HuH-7 (cell line): Measurements from ENCODE around the gene USP36.
"Not testable (repeated sequence)": the region's sequence is repeated elsewhere in the genome, so short reads cannot be mapped to it uniquely, and the experiment has no call there.

Experiments
- DNase-seq: peaks from one replicate; pipeline ENCODE4 v3.0.0; 2011; ENCODE audit warnings: low spot score

Gene USP36

DNA sequence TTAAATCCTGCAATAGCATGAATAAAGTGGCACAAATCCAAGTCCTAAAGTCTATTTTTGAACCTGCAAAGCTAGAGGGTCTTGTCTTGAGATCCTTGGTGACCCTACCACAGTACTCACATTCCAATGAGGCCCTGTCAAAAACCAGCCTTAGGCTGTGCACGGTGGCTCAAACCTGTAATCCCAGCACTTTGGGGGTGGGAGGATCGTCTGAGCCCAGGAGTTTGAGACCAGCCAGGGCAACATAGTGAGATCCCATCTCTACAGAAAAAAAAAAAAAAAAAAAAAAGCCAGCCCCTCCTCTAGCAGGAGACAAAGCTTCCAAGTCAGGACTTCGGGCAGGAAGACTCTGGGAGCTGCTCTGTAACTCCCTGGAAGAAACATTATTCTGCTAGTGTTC lies 74.8 kb downstream of the USP36 start:
- DNase-seq: no peak

DNA sequence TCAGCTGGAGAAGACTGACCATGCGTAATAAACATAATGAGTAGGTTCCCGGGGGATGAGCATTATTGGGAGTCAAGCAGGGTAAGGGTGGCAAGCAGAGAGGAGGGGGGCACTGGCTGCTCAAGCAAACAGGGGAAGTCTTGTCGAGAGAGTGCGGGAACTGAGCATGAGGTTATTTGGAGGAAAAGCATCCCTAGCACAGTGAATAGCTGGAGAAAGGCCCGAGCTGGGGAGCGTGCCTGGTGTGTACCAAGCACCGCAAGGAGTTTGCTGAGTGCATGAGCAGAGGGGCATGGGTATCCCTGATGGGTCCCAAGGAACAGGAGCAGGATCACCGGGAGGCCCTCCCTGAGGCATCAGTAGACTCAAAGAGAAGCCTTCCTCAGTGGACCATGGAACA lies 75.7 kb downstream of the USP36 start:
- DNase-seq: no peak

DNA sequence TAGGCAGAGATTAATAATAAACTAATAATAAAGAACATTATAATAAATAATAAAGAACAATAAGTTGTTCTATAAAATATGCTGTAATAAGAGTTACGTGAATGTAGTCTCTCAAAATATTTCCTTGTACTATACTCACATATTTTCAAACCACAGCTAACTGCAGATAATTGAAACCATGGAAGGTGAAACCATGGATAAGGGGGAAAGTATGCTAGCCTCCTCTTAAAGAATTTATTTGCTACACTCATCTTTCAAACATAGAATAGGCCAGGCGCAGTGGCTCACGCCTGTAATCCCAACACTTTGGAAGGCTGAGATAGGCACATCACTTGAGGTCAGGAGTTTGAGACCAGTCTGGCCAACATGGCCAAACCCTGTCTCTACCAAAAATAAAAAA lies 77.1 kb downstream of the USP36 start:
- DNase-seq: no peak

DNA sequence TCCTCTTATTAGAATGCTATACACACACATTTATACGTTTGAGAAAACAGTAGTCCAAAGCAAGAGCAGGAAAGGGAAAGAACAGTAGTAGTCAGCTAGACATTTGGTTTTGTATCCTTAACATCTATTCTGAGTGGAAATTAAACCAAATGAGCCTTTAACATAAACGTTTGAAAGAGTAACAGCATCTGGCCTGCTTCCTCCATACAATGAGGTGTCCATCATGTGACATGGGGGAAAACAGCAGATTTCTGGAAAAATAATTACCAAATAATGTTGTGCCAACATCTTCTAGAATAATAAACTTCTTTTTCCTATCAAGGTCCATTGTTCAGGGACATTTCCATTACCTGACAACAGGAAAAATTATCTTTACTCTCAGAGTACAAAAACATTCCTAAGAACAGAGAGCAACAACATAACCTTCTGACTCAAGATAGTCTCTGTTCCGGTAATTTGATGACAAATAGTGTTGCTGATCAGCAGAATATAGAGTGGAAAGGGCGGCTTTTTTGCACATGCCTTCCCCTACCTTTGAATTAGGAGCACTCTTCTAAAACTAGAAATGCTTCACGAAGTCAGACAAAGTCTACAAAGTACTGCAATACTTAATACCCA lies 78.7 kb downstream of the USP36 start:
- no peak for DNase-seq

DNA sequence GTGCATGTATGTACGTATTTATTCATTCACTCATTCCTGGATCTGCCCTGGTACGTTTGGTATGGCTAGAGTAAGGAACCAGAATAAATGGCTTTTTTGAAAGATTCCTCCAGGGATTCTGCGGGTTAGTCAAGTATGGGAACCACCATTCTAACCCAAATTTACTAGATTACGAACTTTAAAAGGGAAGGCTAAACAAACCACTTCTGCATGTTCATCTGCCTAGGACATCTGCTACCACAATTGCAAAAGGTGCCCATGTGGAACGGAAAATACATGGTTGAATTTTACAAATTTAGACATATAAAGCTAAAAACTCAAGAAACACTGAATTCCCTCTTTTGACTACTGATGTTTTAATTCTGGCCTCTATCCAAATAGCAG lies 80.7 kb downstream of the USP36 start:
- DNase-seq: no peak

DNA sequence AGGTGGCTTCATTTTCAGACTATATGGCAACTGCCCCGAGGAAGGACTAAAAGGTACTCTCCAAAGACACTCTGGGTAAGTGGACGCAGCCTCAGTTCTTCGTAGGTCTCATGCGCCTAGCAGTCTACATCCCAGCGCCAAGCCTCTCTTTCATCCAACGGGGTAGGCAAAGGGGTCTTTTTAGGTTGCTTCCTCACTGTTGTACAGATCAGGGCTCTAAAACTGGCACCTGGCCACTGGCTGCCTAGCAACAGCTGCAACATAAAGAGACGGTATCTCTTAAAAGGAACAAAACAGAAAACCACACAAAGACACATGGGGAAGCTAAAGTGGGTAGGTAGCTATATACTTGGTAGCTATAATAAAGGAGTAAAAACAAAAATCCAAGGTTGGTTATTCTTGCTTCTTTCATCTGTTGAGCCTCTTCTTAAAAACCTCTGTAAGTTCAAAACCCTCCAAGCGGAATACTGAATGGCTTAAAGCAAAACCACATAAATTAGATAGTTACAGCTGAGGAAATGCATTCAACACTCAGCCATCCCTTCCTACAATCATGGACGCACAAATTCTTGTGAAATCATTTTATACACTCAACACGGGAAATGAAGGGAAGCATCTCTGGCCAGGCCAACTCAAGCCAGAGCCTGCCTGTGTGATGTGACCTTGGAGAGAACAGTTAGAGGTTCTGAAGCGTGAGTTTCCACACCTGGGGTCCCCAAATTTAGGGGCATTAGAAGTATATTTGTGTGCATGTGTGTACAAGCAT lies 81.2 kb downstream of the USP36 start:
- DNase-seq: no peak

DNA sequence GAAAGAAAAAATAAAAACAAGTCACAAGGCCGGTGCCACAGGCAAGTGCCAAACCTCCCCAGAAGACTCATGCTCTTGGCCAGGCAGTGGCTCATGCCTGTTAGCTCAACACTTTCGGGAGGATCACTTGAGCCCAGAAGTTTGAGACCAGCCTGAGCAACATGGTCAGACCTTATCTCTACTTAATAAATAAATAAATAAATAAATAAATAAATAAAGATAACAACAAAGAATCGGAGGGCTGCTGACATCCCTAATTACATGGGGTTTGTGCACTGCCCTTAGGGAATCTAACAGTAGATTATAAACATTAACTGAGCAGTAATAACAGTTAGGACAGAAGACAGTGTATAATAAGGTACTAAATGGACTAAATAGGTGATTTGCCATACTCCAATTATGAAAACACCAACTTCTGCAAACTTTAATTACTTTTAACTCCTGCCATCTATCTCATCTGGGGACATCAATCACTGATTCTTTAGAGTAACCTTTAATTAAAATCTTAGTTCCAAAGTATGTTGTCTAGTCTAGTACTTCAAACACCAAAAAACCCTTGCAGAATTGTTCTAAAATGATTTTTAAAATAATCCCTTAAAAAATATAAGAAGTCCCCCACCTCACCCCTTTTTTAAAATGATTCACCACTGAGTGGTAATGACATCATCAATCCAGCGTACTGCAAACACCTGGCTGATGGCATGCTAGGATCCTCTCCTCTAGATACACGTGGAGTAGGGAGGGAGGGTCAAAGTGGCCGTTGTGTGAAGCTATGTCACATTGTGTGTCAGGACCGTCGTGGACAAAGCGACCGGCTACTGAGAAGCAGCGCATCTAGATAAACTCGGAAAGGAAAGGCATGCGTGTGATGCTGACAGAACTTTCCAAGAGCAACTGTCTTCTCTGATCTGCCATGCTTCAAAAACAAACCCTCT lies 87.0 kb downstream of the USP36 start:
- no peak for DNase-seq

DNA sequence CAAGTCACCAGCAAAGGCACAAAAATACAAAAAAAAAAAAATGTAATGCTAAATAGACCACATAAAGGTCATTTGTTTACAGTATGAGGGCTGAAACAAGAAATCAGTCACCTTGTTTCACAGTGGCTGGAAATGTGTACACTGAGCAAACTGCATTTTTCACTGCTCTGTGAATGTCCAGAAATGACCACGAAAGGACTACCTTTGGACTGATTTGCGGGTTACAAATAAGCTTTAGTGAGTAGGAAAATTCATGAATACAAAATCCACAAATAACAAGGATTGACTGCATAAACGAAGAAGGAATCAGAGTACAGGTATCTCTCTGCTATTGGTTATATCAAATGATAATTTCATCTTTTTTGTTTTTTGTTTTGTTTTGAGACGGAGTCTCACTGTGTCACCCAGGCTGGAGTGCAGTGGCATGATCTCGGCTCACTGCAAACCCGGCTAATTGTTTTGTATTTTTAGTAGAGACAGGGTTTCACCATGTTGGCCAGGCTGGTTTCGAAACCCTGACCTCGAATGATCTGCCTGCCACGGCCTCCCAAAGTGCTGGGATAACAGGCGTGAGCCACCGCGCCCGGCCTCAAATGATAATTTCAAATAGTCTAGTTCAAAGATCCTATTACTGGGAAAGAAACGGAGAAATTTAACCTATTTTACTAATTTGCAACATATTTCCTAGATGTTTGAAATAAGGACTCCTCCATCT lies 89.0 kb downstream of the USP36 start:
- no peak for DNase-seq

DNA sequence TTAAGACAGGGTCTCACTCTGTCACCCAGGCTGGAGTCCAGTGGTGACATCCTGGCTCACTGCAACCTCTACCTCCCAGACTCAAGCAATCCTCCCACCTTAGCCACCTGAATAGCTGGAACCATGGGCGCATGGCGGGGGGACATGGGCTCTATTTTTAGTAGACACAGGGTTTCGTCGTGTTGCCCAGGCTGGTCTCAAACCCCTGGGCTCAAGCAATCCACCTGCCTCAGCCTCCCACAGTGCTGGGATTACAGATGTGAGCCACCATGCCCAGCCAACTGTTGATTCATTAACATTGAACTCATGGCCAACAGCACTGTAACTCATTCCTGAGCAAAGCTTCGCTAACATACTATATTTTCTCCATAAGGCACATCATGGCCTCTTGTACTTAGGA lies 89.6 kb downstream of the USP36 start:
- DNase-seq: not testable (repeated sequence)

DNA sequence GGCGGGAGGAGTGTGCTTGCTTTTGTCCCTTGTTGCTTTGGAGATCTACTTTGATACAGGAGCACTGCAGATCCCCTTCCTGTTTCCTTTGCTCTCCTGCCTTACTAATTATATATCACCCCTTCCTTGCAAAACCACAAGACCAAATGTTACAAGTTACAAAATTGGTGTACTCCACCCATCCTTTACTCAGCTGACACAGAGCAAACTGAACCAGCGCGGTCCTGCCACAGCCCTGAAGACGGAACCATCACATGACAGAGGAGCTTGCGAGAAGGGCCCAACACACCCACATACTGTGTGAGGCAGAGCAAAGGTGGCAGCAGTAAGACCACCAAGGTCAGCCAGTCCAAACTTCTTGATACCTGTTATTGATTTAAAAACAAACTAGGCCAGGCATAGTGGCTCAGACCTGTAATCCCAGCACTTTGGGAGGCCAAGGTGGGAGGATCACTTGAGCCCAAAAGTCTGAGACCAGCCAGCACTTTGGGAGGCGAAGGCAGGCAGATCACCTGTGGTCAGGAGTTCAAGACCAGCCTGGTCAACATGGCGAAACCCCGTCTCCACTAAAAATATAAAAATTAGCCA lies 91.8 kb downstream of the USP36 start:
- DNase-seq: no peak

DNA sequence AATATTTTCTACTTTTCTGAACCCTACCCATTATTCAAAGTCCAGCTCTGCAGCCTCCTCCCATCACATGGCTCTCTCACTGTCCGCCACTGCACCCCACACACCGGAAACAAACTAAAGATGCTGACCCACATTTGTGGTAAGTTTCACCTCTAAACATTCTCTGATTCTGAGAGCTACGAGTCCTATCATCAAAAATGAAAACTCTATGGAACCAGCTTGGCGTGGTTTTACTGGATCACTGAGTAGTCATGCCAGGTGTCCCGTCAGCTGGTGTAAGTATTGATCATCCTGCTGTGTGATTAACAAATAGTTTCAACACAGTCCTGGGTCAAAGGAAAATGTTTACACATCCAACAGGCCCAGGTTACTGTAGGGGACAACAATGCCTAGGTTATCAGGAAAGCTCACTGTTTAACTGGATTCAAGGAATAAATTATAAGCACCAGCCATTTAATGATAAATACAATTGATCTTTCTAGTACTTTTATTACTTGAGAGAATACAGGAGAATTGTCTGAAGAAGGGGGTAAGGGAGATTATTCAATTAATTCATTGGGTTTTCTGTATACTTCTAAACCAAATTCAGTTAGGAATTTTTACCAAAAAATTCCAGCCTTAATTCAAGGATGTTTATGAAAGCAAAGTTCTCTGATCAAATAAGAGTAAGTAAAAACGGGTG lies 92.4 kb downstream of the USP36 start:
- no peak for DNase-seq

DNA sequence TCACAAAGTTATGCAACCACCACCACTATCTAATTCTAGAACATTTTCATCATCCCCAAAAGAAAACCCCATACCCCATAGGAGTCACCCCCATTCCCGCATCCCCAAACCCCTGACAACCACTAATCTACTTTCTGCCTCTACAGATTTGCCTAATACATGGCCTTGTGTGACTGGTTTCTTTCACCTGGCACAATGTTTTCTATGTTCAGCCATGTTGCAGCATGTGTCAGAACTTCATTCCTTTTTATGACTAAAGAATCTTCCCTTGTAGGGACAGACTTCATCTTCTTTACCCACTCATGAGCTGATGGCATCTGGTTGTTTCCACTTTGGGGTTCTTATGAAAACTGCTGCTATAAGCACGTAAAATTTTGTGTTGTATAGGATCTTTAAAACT lies 93.1 kb downstream of the USP36 start:
- no peak for DNase-seq

DNA sequence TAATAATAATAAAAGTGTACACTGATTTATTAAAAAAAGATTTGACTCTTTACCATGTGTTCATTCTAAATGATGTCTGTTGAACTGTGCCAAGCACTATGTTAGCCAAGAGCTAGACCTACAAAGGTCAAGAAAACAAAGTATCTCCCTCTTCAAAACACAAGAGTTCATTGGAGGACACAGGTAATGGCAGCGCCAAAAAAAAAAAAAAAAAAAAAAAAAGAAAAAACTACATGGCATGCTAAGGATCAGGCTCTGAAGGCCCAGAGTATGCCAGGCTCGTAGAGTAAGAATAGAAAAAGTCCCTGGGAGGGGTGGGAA lies 93.7 kb downstream of the USP36 start:
- DNase-seq: no peak

DNA sequence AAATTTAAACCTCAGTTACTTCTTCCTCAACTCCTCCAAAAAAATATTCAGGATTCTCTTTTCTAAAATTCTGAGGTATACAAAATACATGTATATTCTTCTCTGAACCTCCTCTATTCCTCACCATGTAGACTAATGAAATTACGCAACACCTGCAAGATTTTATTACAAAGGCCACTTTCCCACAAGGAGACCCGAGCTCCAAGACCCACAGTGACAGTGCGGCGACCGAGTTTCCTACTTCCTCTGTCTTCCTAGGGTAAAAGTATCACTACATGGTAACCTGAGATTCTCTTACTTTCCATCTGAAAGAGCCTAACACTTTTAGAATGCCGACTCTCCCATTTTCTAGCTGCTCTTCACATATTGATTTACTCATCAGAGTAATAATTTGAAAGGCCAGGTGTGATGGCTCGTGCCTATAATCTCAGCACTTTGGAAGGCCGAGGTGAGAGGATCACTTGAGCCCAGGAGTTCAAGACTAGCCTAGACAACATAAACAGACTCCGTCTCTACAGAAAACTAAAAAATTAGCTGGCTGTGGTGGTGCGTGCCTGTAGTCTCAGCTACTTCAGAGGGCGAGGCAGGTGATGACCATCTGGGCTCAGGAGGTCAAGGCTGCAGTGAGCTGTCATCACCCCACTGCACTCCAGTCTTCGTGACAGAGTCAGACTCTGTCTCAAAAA lies 94.2 kb downstream of the USP36 start:
- DNase-seq: no peak
